Adipocyte (in vitro differentiated cells): ENCODE measurements around the gene TXLNB.

Experiments used
- DNase-seq: peaks from one replicate; pipeline ENCODE4 v3.0.0-alpha.2; 2015; ENCODE audit warnings: low read depth
- H3K27me3 ChIP-seq: replicated peaks from 2 replicates; pipeline ENCODE4 v1.7.0; 2013; ENCODE audit warnings: mild to moderate bottlenecking, low read length, moderate library complexity; ENCODE audit not compliant: control insufficient read depth, insufficient read depth
- H3K36me3 ChIP-seq: 2 replicates; pipeline ENCODE4 v1.7.0; 2013; ENCODE audit warnings: low read length, mild to moderate bottlenecking, moderate library complexity; ENCODE audit not compliant: control insufficient read depth, insufficient read depth, severe bottlenecking
- H3K4me1 ChIP-seq: 2 replicates; pipeline ENCODE4 v1.7.0; 2013; ENCODE audit warnings: mild to moderate bottlenecking, low read length, moderate library complexity; ENCODE audit not compliant: control insufficient read depth, insufficient read depth
- H3K4me3 ChIP-seq: 2 replicates; pipeline ENCODE4 v1.7.0; 2013; ENCODE audit warnings: mild to moderate bottlenecking, low read length, moderate library complexity
- H3K9ac ChIP-seq: 2 replicates; pipeline ENCODE4 v1.7.0; 2013; ENCODE audit warnings: mild to moderate bottlenecking, low read length, moderate library complexity
- H3K9me3 ChIP-seq: 2 replicates; pipeline ENCODE4 v1.7.0; 2013; ENCODE audit warnings: mild to moderate bottlenecking, low read length, moderate library complexity; ENCODE audit not compliant: control insufficient read depth

TXLNB gene

GRCh38 chr6:139327038-139327437 lies 35.2 kb upstream of the TXLNB start:
- Histone ChIP-seq H3K9ac (no peak overlapping the region), H3K27me3 (no peaks in the 10 kb centered on the region), H3K4me3 (no peak overlapping the region), H3K36me3 (no peaks in the 10 kb centered on the region), H3K4me1 (no peaks in the 10 kb centered on the region), H3K9me3 (no peaks in the 10 kb centered on the region)
- DNase-seq, result no peak

GRCh38 chr6:139325686-139326085 lies 33.9 kb upstream of the TXLNB start:
- Histone ChIP-seq H3K4me3 (no peak overlapping the region), H3K9ac (no peak overlapping the region), H3K9me3 (no peaks in the 10 kb centered on the region), H3K27me3 (no peaks in the 10 kb centered on the region), H3K4me1 (no peaks in the 10 kb centered on the region), H3K36me3 (no peaks in the 10 kb centered on the region)
- no peak for DNase-seq

- no peaks in the 10 kb centered on the region for H3K9me3 ChIP-seq
- no peak for DNase-seq
These were observed 33.3 kb upstream of the TXLNB start for GRCh38 chr6:139325125-139325524.

GRCh38 chr6:139324301-139324555 lies 32.4 kb upstream of the TXLNB start:
- Histone ChIP-seq H3K9me3 (no peaks in the 10 kb centered on the region), H3K4me1 (no peaks in the 10 kb centered on the region), H3K36me3 (no peaks in the 10 kb centered on the region), H3K4me3 (no peak overlapping the region), H3K27me3 (no peaks in the 10 kb centered on the region), H3K9ac (no peak overlapping the region)
- no peak for DNase-seq

More at GRCh38 chr6:139325125-139325524, 33.3 kb upstream of the TXLNB start:
- H3K4me3 ChIP-seq, result no peak overlapping the region
- H3K9ac ChIP-seq, result no peak overlapping the region
- no peaks in the 10 kb centered on the region for H3K36me3 ChIP-seq
- H3K27me3 ChIP-seq, result no peaks in the 10 kb centered on the region
- H3K4me1 ChIP-seq, result no peaks in the 10 kb centered on the region

- no peaks in the 10 kb centered on the region for H3K4me1 ChIP-seq
- no peaks in the 10 kb centered on the region for H3K36me3 ChIP-seq
- no peaks in the 10 kb centered on the region for H3K9me3 ChIP-seq
- H3K27me3 ChIP-seq, result no peaks in the 10 kb centered on the region
- no peak overlapping the region for H3K9ac ChIP-seq
- H3K4me3 ChIP-seq, result no peak overlapping the region
- peak; percentile 16 for DNase-seq
These were observed 31.9 kb upstream of the TXLNB start for GRCh38 chr6:139323511-139324300.

- no peaks in the 10 kb centered on the region for H3K36me3 ChIP-seq
- H3K9ac ChIP-seq, result no peak overlapping the region
- no peaks in the 10 kb centered on the region for H3K9me3 ChIP-seq
- H3K4me3 ChIP-seq, result no peak overlapping the region
- no peaks in the 10 kb centered on the region for H3K4me1 ChIP-seq
- DNase-seq, result no peak
- H3K27me3 ChIP-seq, result no peaks in the 10 kb centered on the region
These were observed 28.3 kb upstream of the TXLNB start for GRCh38 chr6:139320081-139320480.

- H3K4me3 ChIP-seq, result no peak overlapping the region
- H3K4me1 ChIP-seq, result no peaks in the 10 kb centered on the region
- H3K9me3 ChIP-seq, result no peaks in the 10 kb centered on the region
- H3K9ac ChIP-seq, result no peak overlapping the region
- no peaks in the 10 kb centered on the region for H3K36me3 ChIP-seq
- H3K27me3 ChIP-seq, result no peaks in the 10 kb centered on the region
- no peak for DNase-seq
These were observed 25.0 kb upstream of the TXLNB start for GRCh38 chr6:139316622-139317317.

GRCh38 chr6:139313784-139314545 lies 22.2 kb upstream of the TXLNB start:
- Histone ChIP-seq H3K36me3 (no peaks in the 10 kb centered on the region), H3K9me3 (no peaks in the 10 kb centered on the region), H3K4me3 (no peak overlapping the region), H3K27me3 (no peaks in the 10 kb centered on the region), H3K9ac (no peak overlapping the region), H3K4me1 (peaks cover 6% of the 10 kb centered on the region)
- DNase-seq, result no peak

GRCh38 chr6:139313229-139313628 lies 21.4 kb upstream of the TXLNB start:
- DNase-seq, result no peak
- Histone ChIP-seq H3K4me1 (peaks cover 11% of the 10 kb centered on the region), H3K27me3 (no peaks in the 10 kb centered on the region), H3K4me3 (no peak overlapping the region), H3K36me3 (no peaks in the 10 kb centered on the region), H3K9ac (no peak overlapping the region), H3K9me3 (no peaks in the 10 kb centered on the region)

GRCh38 chr6:139311831-139312230 lies 20.0 kb upstream of the TXLNB start:
- Histone ChIP-seq H3K36me3 (no peaks in the 10 kb centered on the region), H3K4me3 (no peak overlapping the region)

GRCh38 chr6:139308936-139309603 lies 17.3 kb upstream of the TXLNB start:
- H3K27me3 ChIP-seq, result no peaks in the 10 kb centered on the region
- H3K36me3 ChIP-seq, result no peaks in the 10 kb centered on the region
- no peaks in the 10 kb centered on the region for H3K9me3 ChIP-seq
- no peak overlapping the region for H3K4me3 ChIP-seq
- DNase-seq, result peak; percentile 43
- H3K9ac ChIP-seq, result peak overlapping the region; percentile 40
- H3K4me1 ChIP-seq, result peaks cover 11% of the 10 kb centered on the region

More at GRCh38 chr6:139311831-139312230, 20.0 kb upstream of the TXLNB start:
- Histone ChIP-seq H3K9me3 (no peaks in the 10 kb centered on the region), H3K27me3 (no peaks in the 10 kb centered on the region), H3K9ac (no peak overlapping the region), H3K4me1 (peaks cover 11% of the 10 kb centered on the region)
- DNase-seq, result no peak
